ENCODE data around the gene GLT6D1.

DNA sequence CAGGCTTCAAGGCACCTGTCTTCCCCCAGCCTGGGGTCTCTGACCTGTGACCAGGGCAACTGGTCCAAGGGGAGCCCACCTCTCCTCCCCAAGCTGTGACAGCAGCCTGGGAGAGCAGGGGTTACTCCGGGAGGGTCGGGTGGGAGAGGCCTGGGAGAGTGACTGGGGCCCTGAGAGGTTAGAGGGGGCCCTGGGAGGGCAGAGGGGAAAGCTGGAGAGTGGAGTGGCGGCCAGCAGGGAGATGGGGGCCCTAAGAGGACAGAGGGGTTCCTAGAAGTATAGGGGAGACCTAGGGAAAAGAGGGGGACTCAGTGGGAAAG, 24.1 kb upstream of the GLT6D1 start:
- TF ChIP-seq, protein P1, sequence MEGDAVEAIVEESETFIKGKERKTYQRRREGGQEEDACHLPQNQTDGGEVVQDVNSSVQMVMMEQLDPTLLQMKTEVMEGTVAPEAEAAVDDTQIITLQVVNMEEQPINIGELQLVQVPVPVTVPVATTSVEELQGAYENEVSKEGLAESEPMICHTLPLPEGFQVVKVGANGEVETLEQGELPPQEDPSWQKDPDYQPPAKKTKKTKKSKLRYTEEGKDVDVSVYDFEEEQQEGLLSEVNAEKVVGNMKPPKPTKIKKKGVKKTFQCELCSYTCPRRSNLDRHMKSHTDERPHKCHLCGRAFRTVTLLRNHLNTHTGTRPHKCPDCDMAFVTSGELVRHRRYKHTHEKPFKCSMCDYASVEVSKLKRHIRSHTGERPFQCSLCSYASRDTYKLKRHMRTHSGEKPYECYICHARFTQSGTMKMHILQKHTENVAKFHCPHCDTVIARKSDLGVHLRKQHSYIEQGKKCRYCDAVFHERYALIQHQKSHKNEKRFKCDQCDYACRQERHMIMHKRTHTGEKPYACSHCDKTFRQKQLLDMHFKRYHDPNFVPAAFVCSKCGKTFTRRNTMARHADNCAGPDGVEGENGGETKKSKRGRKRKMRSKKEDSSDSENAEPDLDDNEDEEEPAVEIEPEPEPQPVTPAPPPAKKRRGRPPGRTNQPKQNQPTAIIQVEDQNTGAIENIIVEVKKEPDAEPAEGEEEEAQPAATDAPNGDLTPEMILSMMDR (IDR thresholded peaks at IDR 0.05), result no peak
- TF ChIP-seq POLR2A (IDR thresholded peaks at IDR 0.05) (no peak), EP300 (IDR thresholded peaks at IDR 0.05) (no peak)
